ENCODE measurements around the gene C20orf144.
"Not testable (repeated sequence)": the region's sequence is repeated elsewhere in the genome, so short reads cannot be mapped to it uniquely, and the experiment has no call there.

C20orf144 gene

GRCh38 chr20:33662172-33662571 is at the start of gene C20orf144:
TSS of gene C20orf144 (plus strand) at chr20:33662327. CDS start at chr20:33662346, 19 bp downstream.
- no peak for DNase-seq

GRCh38 chr20:33621717-33622400 is 40.3 kb upstream of the C20orf144 start:
- DNase-seq, result no peak

- no peak for DNase-seq
Observed at GRCh38 chr20:33622705-33623365, 39.3 kb upstream of the C20orf144 start.

GRCh38 chr20:33624399-33624798 is 37.7 kb upstream of the C20orf144 start:
- no peak for DNase-seq

- DNase-seq, result no peak
Observed at GRCh38 chr20:33626190-33626589, 35.9 kb upstream of the C20orf144 start.

- no peak for DNase-seq
Observed at GRCh38 chr20:33627577-33628216, 34.4 kb upstream of the C20orf144 start.

- DNase-seq, result no peak
Observed at GRCh38 chr20:33629533-33629932, 32.6 kb upstream of the C20orf144 start.

- no peak for DNase-seq
Observed at GRCh38 chr20:33629979-33630378, 32.1 kb upstream of the C20orf144 start.

- no peak for DNase-seq
Observed at GRCh38 chr20:33630507-33630906, 31.6 kb upstream of the C20orf144 start.

GRCh38 chr20:33631910-33632309 is 30.2 kb upstream of the C20orf144 start:
- not testable (repeated sequence) for DNase-seq

GRCh38 chr20:33635341-33635740 is 26.8 kb upstream of the C20orf144 start:
- DNase-seq, result no peak

- DNase-seq, result no peak
Observed at GRCh38 chr20:33636776-33637175, 25.4 kb upstream of the C20orf144 start.

- no peak for DNase-seq
Observed at GRCh38 chr20:33640287-33640686, 21.8 kb upstream of the C20orf144 start.

- DNase-seq, result no peak
Observed at GRCh38 chr20:33644313-33645071, 17.6 kb upstream of the C20orf144 start.

GRCh38 chr20:33645072-33645358 is 17.1 kb upstream of the C20orf144 start:
- no peak for DNase-seq

- no peak for DNase-seq
Observed at GRCh38 chr20:33645396-33645795, 16.7 kb upstream of the C20orf144 start.

- DNase-seq, result no peak
Observed at GRCh38 chr20:33646191-33646590, 15.9 kb upstream of the C20orf144 start.

- DNase-seq, result not testable (repeated sequence)
Observed at GRCh38 chr20:33646959-33647602, 15.0 kb upstream of the C20orf144 start.

- DNase-seq, result no peak
Observed at GRCh38 chr20:33647603-33648395, 14.3 kb upstream of the C20orf144 start.

- no peak for DNase-seq
Observed at GRCh38 chr20:33648396-33649004, 13.6 kb upstream of the C20orf144 start.

- DNase-seq, result peak; percentile 89
Observed at GRCh38 chr20:33649201-33649681, 12.9 kb upstream of the C20orf144 start.

Measured in NCI-H524 treated with DMSO at 0.1 percent for 48 hours (cell line).